ENCODE data around the gene ZDHHC23. TPM values are rescaled to one million over a fixed set of nuclear protein-coding genes. Genes with fewer than 3 reads are reported as not detected.

ZDHHC23 gene
- total and polyA plus RNA-seq, 5 experiments from 2014 or later: 0.36 to 6.4 (median 1.4) TPM

Other genes with a start within 250 kb of the ZDHHC23 start
- gene NAA50, start 201.8 kb upstream of the ZDHHC23 start, total RNA-seq: 10 to 100 TPM; 57.9 to 63.2 TPM
- gene NAA50, start 201.8 kb upstream of the ZDHHC23 start, polyA plus RNA-seq: 10 to 100 TPM; 41.9 to 65.9 (median 62.4) TPM
- gene ATP6V1A, start 201.0 kb upstream of the ZDHHC23 start, total RNA-seq: 10 to 100 TPM; 23.0 to 23.5 TPM
- 10 to 100 TPM; 29.6 to 36.9 (median 34.8) TPM for gene ATP6V1A, start 201.0 kb upstream of the ZDHHC23 start, polyA plus RNA-seq
- gene GRAMD1C, start 109.2 kb upstream of the ZDHHC23 start, total RNA-seq: 1 to 10 TPM in 1 of 2 experiments, under 1 TPM in 1; 0.82 to 2.1 TPM
- under 1 TPM in 2 of 3 donors, not detected in 1; 0.37 to 0.39 TPM for gene GRAMD1C, start 109.2 kb upstream of the ZDHHC23 start, polyA plus RNA-seq
- 1 to 10 TPM; 5.8 to 6.9 TPM for gene CCDC191, start 108.5 kb downstream of the ZDHHC23 start, total RNA-seq
- gene CCDC191, start 108.5 kb downstream of the ZDHHC23 start, polyA plus RNA-seq: 1 to 10 TPM; 1.9 to 2.1 (median 2.1) TPM
- gene QTRT2, start 108.7 kb downstream of the ZDHHC23 start, total RNA-seq: 10 to 100 TPM; 35.7 to 36.3 TPM
- 10 to 100 TPM in 2 of 3 donors, 1 to 10 TPM in 1; 8.1 to 12.9 (median 12.0) TPM for gene QTRT2, start 108.7 kb downstream of the ZDHHC23 start, polyA plus RNA-seq
- under 1 TPM in 1 of 2 experiments, not detected in 1; 0.23 TPM for gene DRD3, start 231.0 kb downstream of the ZDHHC23 start, total RNA-seq
- gene DRD3, start 231.0 kb downstream of the ZDHHC23 start, polyA plus RNA-seq: under 1 TPM in 2 of 3 donors, not detected in 1; 0.12 to 0.16 TPM

All from naive thymus-derived CD8-positive, alpha-beta T cell (primary cell).